CD8-positive, alpha-beta memory T cell (primary cell): ENCODE results near the gene ZSWIM7. TPM values are rescaled to one million over a fixed set of nuclear protein-coding genes. Genes with fewer than 3 reads are reported as not detected.

Experiments used
- CTCF ChIA-PET: fragments of 350-600 bp; sonication (Branson Sonifier 250); formaldehyde crosslinking; loops from one replicate; lab custom pipeline; 2021; ENCODE audit warnings: antibody characterized with exemption; lab: Charles Lee
- POLR2A ChIA-PET: fragments of 350-600 bp; sonication (Branson Sonifier 250); formaldehyde crosslinking; loops from one replicate; lab custom pipeline; 2021; ENCODE audit warnings: antibody characterized with exemption; lab: Charles Lee
- DNase-seq, 5 donors: peaks; one replicate each; pipeline versions ENCODE4 v3.0.0 to v3.0.0-alpha.2; 2020 to 2022; ENCODE audit warnings: mixed read lengths in 1 of 5
- H3K27ac ChIP-seq: one replicate; pipeline ENCODE4 v1.7.0; 2013; ENCODE audit warnings: low read depth, mild to moderate bottlenecking, low read length, moderate library complexity
- H3K27me3 ChIP-seq: 2 replicates; pipeline ENCODE4 v1.7.0; 2013; ENCODE audit warnings: low read length, mild to moderate bottlenecking; ENCODE audit not compliant: insufficient read depth, poor library complexity, severe bottlenecking
- H3K36me3 ChIP-seq: 2 replicates; pipeline ENCODE4 v1.7.0; 2013; ENCODE audit warnings: mild to moderate bottlenecking, low read length, moderate library complexity; ENCODE audit not compliant: insufficient read depth
- H3K4me1 ChIP-seq: 2 replicates; pipeline ENCODE4 v1.7.0; 2013; ENCODE audit warnings: mild to moderate bottlenecking, low read length, moderate library complexity; ENCODE audit not compliant: insufficient read depth
- H3K4me3 ChIP-seq: 2 replicates; pipeline ENCODE4 v1.7.0; 2013; ENCODE audit warnings: mild to moderate bottlenecking, low read length
- H3K9me3 ChIP-seq: 2 replicates; pipeline ENCODE4 v1.7.0; 2013; ENCODE audit warnings: mild to moderate bottlenecking, low read length
- H3K27ac Mint-ChIP-seq, 8 donors: one replicate each; pipeline ENCODE4 v1.8.0; 2020 to 2021; ENCODE audit warnings: mixed read lengths in 8 of 8, mild to moderate bottlenecking in 6 of 8, inconsistent platforms in 3 of 8, moderate library complexity in 3 of 8
- H3K27me3 Mint-ChIP-seq, 2 donors: one replicate each; pipeline ENCODE4 v1.8.0; 2020 to 2021; ENCODE audit warnings: mixed read lengths in 2 of 2, mild to moderate bottlenecking in 1 of 2, moderate library complexity in 1 of 2
- H3K36me3 Mint-ChIP-seq, 3 donors: one replicate each; pipeline ENCODE4 v1.8.0; 2020 to 2021; ENCODE audit warnings: mixed read lengths in 3 of 3, inconsistent platforms in 1 of 3, mild to moderate bottlenecking in 1 of 3
- H3K4me1 Mint-ChIP-seq, 3 donors: one replicate each; pipeline ENCODE4 v1.8.0; 2020 to 2021; ENCODE audit warnings: mixed read lengths in 3 of 3, inconsistent platforms in 1 of 3, mild to moderate bottlenecking in 1 of 3
- H3K4me3 Mint-ChIP-seq, 7 donors: one replicate each; pipeline ENCODE4 v1.8.0; 2020 to 2021; ENCODE audit warnings: mixed read lengths in 7 of 7, mild to moderate bottlenecking in 6 of 7, moderate library complexity in 4 of 7, inconsistent platforms in 2 of 7
- H3K9me3 Mint-ChIP-seq, 5 donors: one replicate each; pipeline ENCODE4 v1.8.0; 2020 to 2022; ENCODE audit warnings: mixed read lengths in 5 of 5, mild to moderate bottlenecking in 3 of 5, moderate library complexity in 2 of 5, inconsistent platforms in 1 of 5
- polyA plus RNA-seq: library from polyadenylated mRNA; unstranded; fragments of 300-500 nt; fragmentation: Illumina TruSeq; gene quantifications from one replicate; pipeline ENCODE4 v1.2.3, GENCODE V29; 2021
- total RNA-seq, 2 experiments: library from RNA; stranded (reverse); gene quantifications; one replicate each; pipeline ENCODE4 v1.2.3, GENCODE V29; 2021

ZSWIM7 gene, protein sequence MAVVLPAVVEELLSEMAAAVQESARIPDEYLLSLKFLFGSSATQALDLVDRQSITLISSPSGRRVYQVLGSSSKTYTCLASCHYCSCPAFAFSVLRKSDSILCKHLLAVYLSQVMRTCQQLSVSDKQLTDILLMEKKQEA
- total RNA-seq (10 to 100 TPM; 11.0 to 12.2 TPM), polyA plus RNA-seq (60.4 TPM)

DNA sequence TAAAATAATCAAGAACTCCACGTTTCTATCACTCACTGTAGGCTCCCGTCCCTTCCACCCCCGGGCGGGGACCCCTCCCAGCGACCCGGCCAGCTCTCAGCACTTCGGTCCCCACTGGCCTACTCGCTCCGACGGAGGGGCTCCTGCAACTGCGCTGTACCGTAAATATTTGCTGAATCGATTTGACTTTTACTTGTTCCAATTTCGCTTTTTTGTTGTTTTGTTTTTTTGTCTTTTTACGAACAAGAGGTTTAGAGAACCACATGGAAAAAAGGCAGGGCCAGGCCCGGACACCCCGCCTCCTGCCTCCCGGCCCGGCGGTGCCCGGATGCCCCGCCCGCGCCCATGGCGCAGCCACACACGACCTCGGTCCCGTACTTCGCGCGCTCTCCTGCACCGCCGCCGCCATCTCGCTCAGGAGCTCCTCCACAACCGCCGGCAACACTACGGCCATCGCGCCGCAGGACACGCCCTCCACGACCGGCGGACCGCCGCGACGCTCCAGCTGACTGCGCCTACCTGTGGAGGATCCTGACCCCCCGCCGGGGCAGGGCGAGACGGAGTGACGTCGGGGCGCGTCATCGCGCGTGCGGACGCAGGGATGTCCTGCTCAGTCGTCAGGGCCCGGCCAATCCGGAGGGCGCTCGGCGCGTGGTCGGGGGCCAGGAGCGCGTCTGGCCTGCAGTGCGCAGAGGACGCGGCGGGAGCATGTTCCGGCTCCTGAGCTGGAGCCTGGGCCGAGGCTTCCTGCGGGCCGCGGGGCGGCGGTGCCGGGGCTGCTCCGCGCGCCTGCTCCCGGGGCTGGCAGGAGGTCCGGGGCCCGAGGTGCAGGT lies at the start of gene ZSWIM7, which contains the start of gene TTC19:
ZSWIM7 (minus strand) TSS at position 564 of the 833 bp plus-strand sequence; CDS start at position 454, 110 bp downstream.
TTC19 (plus strand) TSS at position 684 of the 833 bp plus-strand sequence; CDS start at position 709, 25 bp downstream.
- no peaks in the 10 kb centered on the region for H3K9me3 Mint-ChIP-seq
- H3K27me3 ChIP-seq, result no peaks in the 10 kb centered on the region
- peaks cover 15% of the 10 kb centered on the region for H3K4me1 ChIP-seq
- POLR2A ChIA-PET, result interaction anchor here (0.9 to 1.3 kb wide), 5 partner anchors 28 to 300 kb away, joined by 3 to 4 read pairs (median 3); partner anchors contain the start of gene ZNF286A
- H3K4me1 Mint-ChIP-seq, result peaks cover 31 to 46% (median 36%) of the 10 kb centered on the region in 3 donors
- CTCF ChIA-PET, result interaction anchor here (1.2 to 3.2 kb wide), 7 partner anchors 10 to 743 kb away, joined by 3 to 19 read pairs (median 6); partner anchors contain the start of gene ADORA2B
- peaks cover 25% of the 10 kb centered on the region for H3K36me3 ChIP-seq
- H3K27me3 Mint-ChIP-seq, result no peaks in the 10 kb centered on the region
- H3K27ac ChIP-seq, result peak within 1 kb of the TSS; percentile 84
- DNase-seq, result peak; percentile 84 to 93 (median 92)
- no peaks in the 10 kb centered on the region for H3K9me3 ChIP-seq
- peak within 1 kb of the TSS; percentile 94 to 99 (median 98) for H3K27ac Mint-ChIP-seq
- peak within 1 kb of the TSS; percentile 89 to 97 (median 95) for H3K4me3 Mint-ChIP-seq
- H3K36me3 Mint-ChIP-seq, result peaks cover 8 to 69% (median 13%) of the 10 kb centered on the region in 3 donors
- peak within 1 kb of the TSS; percentile 87 for H3K4me3 ChIP-seq

DNA sequence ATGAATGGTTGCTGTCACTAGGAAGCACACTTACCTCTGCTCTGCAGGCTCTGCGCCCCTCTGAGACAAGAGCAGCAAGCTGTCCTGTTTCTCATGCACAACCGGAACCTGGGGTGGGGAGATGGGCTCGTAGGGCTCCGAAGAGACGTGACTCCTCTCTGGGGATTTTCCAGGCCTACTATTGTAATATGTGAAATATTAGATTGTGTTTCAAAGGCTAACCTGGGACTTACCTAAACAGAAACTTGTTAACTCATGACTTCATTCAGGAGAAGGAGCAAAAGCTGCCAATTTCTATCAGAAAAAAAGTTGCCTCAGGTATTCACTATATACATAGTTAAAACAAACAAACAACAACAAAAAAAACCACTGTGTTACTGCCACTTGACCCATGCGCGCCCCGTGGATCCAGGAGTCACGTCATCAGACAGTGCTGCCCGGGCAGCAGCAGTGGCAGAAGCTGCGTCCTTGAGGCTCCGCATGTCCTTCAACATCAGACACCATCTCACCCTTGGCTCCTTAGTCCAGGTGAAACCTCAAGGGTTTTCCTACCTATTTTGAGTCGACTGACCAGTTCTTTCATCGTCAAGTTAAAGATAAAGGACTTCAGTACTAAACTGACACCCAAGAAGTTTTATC lies 49.4 kb upstream of the ZSWIM7 start:
- H3K9me3 ChIP-seq, result no peaks in the 10 kb centered on the region
- peaks cover 32% of the 10 kb centered on the region for H3K36me3 ChIP-seq
- ChIA-PET POLR2A (no interaction called here), CTCF (no interaction called here)
- no peak overlapping the region for H3K4me3 ChIP-seq
- H3K4me1 Mint-ChIP-seq, result peaks cover 16 to 30% (median 26%) of the 10 kb centered on the region in 3 donors
- H3K27me3 ChIP-seq, result no peaks in the 10 kb centered on the region
- DNase-seq, result no peak
- H3K27me3 Mint-ChIP-seq, result no peaks in the 10 kb centered on the region
- H3K4me3 Mint-ChIP-seq, result no peak overlapping the region
- H3K4me1 ChIP-seq, result no peaks in the 10 kb centered on the region
- peak overlapping the region in 1 of 8 donors; percentile 66 for H3K27ac Mint-ChIP-seq
- peaks cover 0 to 1% (median 0%) of the 10 kb centered on the region in 5 donors for H3K9me3 Mint-ChIP-seq
- H3K27ac ChIP-seq, result no peak overlapping the region
- peaks cover 17 to 76% (median 42%) of the 10 kb centered on the region in 3 donors for H3K36me3 Mint-ChIP-seq

DNA sequence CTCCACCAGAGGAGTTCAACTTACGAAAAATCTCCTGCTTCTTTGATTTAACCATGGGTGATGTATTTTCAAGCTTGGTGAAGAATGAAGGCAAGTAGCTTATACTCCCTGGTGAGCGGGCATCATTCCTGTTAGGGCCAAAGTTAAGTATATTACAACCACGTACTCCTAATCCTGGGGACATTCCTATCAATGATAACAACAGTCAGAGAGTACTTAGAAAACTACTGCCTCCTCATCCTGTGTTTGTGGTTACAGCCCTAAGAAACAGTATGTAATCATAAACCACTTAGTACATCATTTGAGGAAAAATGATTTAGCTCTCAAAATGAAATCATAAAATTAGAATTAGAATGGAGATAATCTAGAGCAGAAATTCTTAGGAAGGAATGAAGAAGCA lies 47.5 kb upstream of the ZSWIM7 start:
- H3K9me3 ChIP-seq, result no peaks in the 10 kb centered on the region
- peaks cover 47% of the 10 kb centered on the region for H3K36me3 ChIP-seq
- no peaks in the 10 kb centered on the region for H3K4me1 ChIP-seq
- ChIA-PET POLR2A (no interaction called here), CTCF (interaction anchor here (1.3 to 1.4 kb wide), 2 partner anchors 11 to 19 kb away, joined by 3 read pairs; no protein-coding TSS in a partner anchor)
- peak overlapping the region in 3 of 8 donors; percentile 29 to 58 (median 43) for H3K27ac Mint-ChIP-seq
- H3K27me3 ChIP-seq, result no peaks in the 10 kb centered on the region
- H3K36me3 Mint-ChIP-seq, result peaks cover 0 to 76% (median 39%) of the 10 kb centered on the region in 3 donors
- peaks cover 0 to 1% (median 0%) of the 10 kb centered on the region in 5 donors for H3K9me3 Mint-ChIP-seq
- DNase-seq, result no peak
- H3K27ac ChIP-seq, result no peak overlapping the region
- H3K4me1 Mint-ChIP-seq, result peaks cover 8 to 15% (median 14%) of the 10 kb centered on the region in 3 donors
- H3K4me3 ChIP-seq, result no peak overlapping the region
- no peaks in the 10 kb centered on the region for H3K27me3 Mint-ChIP-seq
- H3K4me3 Mint-ChIP-seq, result no peak overlapping the region

DNA sequence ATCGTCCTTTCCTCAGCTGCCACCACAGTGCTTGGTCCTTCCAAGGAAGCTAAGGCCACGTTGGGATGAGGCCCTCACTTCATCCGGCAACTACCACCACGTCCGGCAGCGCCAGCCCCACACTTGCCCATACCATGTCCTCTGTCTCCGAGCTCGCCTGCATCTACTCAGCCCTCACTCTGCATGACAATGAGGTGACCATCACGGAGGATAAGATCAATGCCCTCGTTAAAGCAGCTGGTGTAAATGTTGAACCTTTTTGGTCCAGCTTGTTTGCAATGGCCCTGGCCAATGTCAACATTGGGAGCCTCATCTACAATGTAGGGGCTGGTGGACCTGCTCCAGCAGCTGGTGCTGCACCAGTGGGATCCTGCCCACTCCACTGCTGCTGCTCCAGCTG lies 45.0 kb upstream of the ZSWIM7 start:
- H3K36me3 Mint-ChIP-seq, result peaks cover 0 to 84% (median 39%) of the 10 kb centered on the region in 3 donors

GRCh38 chr17:16040710-16041251 lies 41.3 kb upstream of the ZSWIM7 start:
- DNase-seq, result no peak
- Histone ChIP-seq H3K9me3 (no peaks in the 10 kb centered on the region), H3K36me3 (peaks cover 42% of the 10 kb centered on the region), H3K4me1 (no peaks in the 10 kb centered on the region), H3K4me3 (no peak overlapping the region), H3K27ac (no peak overlapping the region), H3K27me3 (no peaks in the 10 kb centered on the region)
- Mint-ChIP-seq H3K4me1 (peaks cover 2 to 17% (median 12%) of the 10 kb centered on the region in 3 donors), H3K27ac (peak overlapping the region in 3 of 8 donors; percentile 29 to 71 (median 54)), H3K9me3 (no peaks in the 10 kb centered on the region), H3K4me3 (no peak overlapping the region), H3K36me3 (peaks cover 4 to 87% (median 28%) of the 10 kb centered on the region in 3 donors), H3K27me3 (no peaks in the 10 kb centered on the region)
- POLR2A ChIA-PET, result no interaction called here
- CTCF ChIA-PET, result no interaction called here

More for the DNA sequence above, 45.0 kb upstream of the ZSWIM7 start:
- peak overlapping the region in 4 of 8 donors; percentile 12 to 65 (median 42) for H3K27ac Mint-ChIP-seq
- Histone ChIP-seq H3K27ac (no peak overlapping the region), H3K4me1 (no peaks in the 10 kb centered on the region), H3K27me3 (no peaks in the 10 kb centered on the region), H3K36me3 (peaks cover 54% of the 10 kb centered on the region), H3K4me3 (no peak overlapping the region), H3K9me3 (no peaks in the 10 kb centered on the region)
- H3K27me3 Mint-ChIP-seq, result no peaks in the 10 kb centered on the region
- H3K9me3 Mint-ChIP-seq, result no peaks in the 10 kb centered on the region
- H3K4me1 Mint-ChIP-seq, result peaks cover 4 to 14% (median 11%) of the 10 kb centered on the region in 3 donors
- ChIA-PET CTCF (interaction anchor here (1.4 to 1.5 kb wide), 2 partner anchors 16 to 18 kb away, joined by 3 read pairs; no protein-coding TSS in a partner anchor), POLR2A (no interaction called here)
- no peak for DNase-seq
- H3K4me3 Mint-ChIP-seq, result no peak overlapping the region

DNA sequence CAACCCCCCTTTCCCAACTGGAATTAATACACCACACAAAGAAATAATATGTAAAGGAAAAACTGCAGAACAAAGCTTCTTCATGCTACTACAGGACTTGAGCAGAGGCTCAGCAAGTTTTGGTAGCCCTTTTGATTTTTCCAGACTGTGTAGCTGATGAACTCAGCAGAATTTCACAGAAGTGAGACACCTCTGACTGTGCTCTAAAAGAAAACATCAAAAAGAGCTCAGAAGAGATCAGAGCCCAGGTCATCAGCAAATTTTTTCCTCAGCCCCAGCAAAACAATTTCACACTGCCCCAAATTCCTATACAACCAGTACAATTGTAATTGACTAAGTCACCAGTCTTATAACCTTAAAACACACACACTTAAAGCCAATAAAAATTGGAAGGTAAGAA lies 38.1 kb upstream of the ZSWIM7 start:
- H3K4me1 Mint-ChIP-seq, result peaks cover 3 to 14% (median 9%) of the 10 kb centered on the region in 3 donors
- DNase-seq, result no peak
- no peaks in the 10 kb centered on the region for H3K27me3 ChIP-seq
- ChIA-PET POLR2A (no interaction called here), CTCF (no interaction called here)
- no peak overlapping the region for H3K4me3 ChIP-seq
- peaks cover 6 to 89% (median 24%) of the 10 kb centered on the region in 3 donors for H3K36me3 Mint-ChIP-seq
- no peaks in the 10 kb centered on the region for H3K9me3 ChIP-seq
- no peaks in the 10 kb centered on the region for H3K4me1 ChIP-seq
- H3K27ac Mint-ChIP-seq, result peak overlapping the region in 6 of 8 donors; percentile 13 to 78 (median 34)
- H3K36me3 ChIP-seq, result peaks cover 43% of the 10 kb centered on the region
- no peaks in the 10 kb centered on the region for H3K9me3 Mint-ChIP-seq
- no peak overlapping the region for H3K27ac ChIP-seq
- no peak overlapping the region for H3K4me3 Mint-ChIP-seq
- no peaks in the 10 kb centered on the region for H3K27me3 Mint-ChIP-seq

DNA sequence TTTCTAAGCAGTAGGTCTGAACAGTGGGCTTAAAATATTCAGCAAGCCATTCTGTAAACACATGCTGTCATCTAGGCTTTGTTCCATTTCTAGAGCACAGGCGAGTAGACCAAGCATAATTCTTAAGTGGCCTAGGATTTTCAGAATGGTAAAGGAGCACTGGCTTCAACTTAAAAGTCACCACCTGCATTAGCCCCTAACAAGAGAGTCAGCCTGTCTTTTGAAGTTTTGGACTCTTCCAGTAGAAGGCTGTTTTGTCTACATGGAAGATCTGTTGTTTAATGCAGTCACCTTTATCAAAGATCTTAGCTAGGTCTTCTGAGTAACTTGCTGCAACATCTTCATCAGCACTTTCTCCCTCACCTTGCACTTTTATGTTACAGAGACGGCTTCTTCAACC lies 36.8 kb upstream of the ZSWIM7 start:
- ChIA-PET POLR2A (no interaction called here), CTCF (no interaction called here)
- Histone ChIP-seq H3K36me3 (peaks cover 46% of the 10 kb centered on the region), H3K27me3 (no peaks in the 10 kb centered on the region), H3K4me1 (no peaks in the 10 kb centered on the region), H3K9me3 (no peaks in the 10 kb centered on the region), H3K27ac (no peak overlapping the region), H3K4me3 (no peak overlapping the region)
- peak overlapping the region in 2 of 8 donors; percentile 4 to 43 for H3K27ac Mint-ChIP-seq
- no peak overlapping the region for H3K4me3 Mint-ChIP-seq
- peaks cover 3 to 10% (median 9%) of the 10 kb centered on the region in 3 donors for H3K4me1 Mint-ChIP-seq
- no peaks in the 10 kb centered on the region for H3K9me3 Mint-ChIP-seq
- H3K36me3 Mint-ChIP-seq, result peaks cover 6 to 93% (median 25%) of the 10 kb centered on the region in 3 donors
- no peaks in the 10 kb centered on the region for H3K27me3 Mint-ChIP-seq
- no peak for DNase-seq
